ENCODE measurements around the gene SUSD2.

GRCh38 chr22:24198682-24199052, 17.4 kb downstream of the SUSD2 start:
- TF ChIP-seq POLR2A (IDR thresholded peaks at IDR 0.05): no peak
- TF ChIP-seq, protein P1, sequence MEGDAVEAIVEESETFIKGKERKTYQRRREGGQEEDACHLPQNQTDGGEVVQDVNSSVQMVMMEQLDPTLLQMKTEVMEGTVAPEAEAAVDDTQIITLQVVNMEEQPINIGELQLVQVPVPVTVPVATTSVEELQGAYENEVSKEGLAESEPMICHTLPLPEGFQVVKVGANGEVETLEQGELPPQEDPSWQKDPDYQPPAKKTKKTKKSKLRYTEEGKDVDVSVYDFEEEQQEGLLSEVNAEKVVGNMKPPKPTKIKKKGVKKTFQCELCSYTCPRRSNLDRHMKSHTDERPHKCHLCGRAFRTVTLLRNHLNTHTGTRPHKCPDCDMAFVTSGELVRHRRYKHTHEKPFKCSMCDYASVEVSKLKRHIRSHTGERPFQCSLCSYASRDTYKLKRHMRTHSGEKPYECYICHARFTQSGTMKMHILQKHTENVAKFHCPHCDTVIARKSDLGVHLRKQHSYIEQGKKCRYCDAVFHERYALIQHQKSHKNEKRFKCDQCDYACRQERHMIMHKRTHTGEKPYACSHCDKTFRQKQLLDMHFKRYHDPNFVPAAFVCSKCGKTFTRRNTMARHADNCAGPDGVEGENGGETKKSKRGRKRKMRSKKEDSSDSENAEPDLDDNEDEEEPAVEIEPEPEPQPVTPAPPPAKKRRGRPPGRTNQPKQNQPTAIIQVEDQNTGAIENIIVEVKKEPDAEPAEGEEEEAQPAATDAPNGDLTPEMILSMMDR (IDR thresholded peaks at IDR 0.05 in 4 of 5, conservative IDR thresholded peaks at IDR 0.05 in 1 of 5): no peak

Data from gastrocnemius medialis (tissue), 4 donors.